GM18873 (cell line): ENCODE data around the gene FASTKD3.
A peak's percentile ranks its signal among the peaks of the same experiment; 100 is the strongest.
"Not testable (repeated sequence)": the region's sequence is repeated elsewhere in the genome, so short reads cannot be mapped to it uniquely, and the experiment has no call there.

Source experiments
- ATAC-seq: cut with Tn5 transposase; IDR thresholded peaks from one replicate; pipeline ENCODE4 v1.9.1; 2021; ENCODE audit warnings: mild to moderate bottlenecking, moderate library complexity, moderate number of reproducible peaks; ENCODE audit not compliant: unreplicated experiment, low FRiP score

FASTKD3 gene

GRCh38 chr5:7868773-7869473, at the start of gene FASTKD3, which contains the start of gene MTRR:
FASTKD3 (minus strand) TSS chr5:7869031; CDS start chr5:7868083, 948 bp downstream.
MTRR (plus strand) TSS chr5:7869148; CDS start chr5:7870795, 1,647 bp downstream.
- ATAC-seq = peak; percentile 93

GRCh38 chr5:7917130-7918123, 48.6 kb upstream of the FASTKD3 start:
- ATAC-seq = no peak

GRCh38 chr5:7916171-7916804, 47.5 kb upstream of the FASTKD3 start:
- ATAC-seq = no peak

- ATAC-seq = not testable (repeated sequence)
These were observed 42.6 kb upstream of the FASTKD3 start for GRCh38 chr5:7911429-7911771.

GRCh38 chr5:7910738-7911428, 42.1 kb upstream of the FASTKD3 start:
- ATAC-seq = no peak

GRCh38 chr5:7908317-7908716, 39.5 kb upstream of the FASTKD3 start:
- no peak for ATAC-seq

- ATAC-seq = no peak
These were observed 38.8 kb upstream of the FASTKD3 start for GRCh38 chr5:7907612-7908011.

GRCh38 chr5:7904170-7904569, 35.3 kb upstream of the FASTKD3 start:
- ATAC-seq = no peak

- ATAC-seq = no peak
These were observed 34.1 kb upstream of the FASTKD3 start for GRCh38 chr5:7902666-7903625.

GRCh38 chr5:7902201-7902600, 33.4 kb upstream of the FASTKD3 start:
- no peak for ATAC-seq

GRCh38 chr5:7897014-7897600, 28.3 kb upstream of the FASTKD3 start:
- no peak for ATAC-seq

- peak; percentile 100 for ATAC-seq
These were observed 26.0 kb upstream of the FASTKD3 start for GRCh38 chr5:7894860-7895259.

- ATAC-seq = no peak
These were observed 25.6 kb upstream of the FASTKD3 start for GRCh38 chr5:7894439-7894838.

GRCh38 chr5:7888901-7889300, 20.1 kb upstream of the FASTKD3 start:
- ATAC-seq = no peak

GRCh38 chr5:7886849-7887475, 18.1 kb upstream of the FASTKD3 start:
- ATAC-seq = no peak

GRCh38 chr5:7884491-7885267, 15.8 kb upstream of the FASTKD3 start:
- no peak for ATAC-seq

- no peak for ATAC-seq
These were observed 14.1 kb upstream of the FASTKD3 start for GRCh38 chr5:7882926-7883325.

GRCh38 chr5:7881816-7882215, 13.0 kb upstream of the FASTKD3 start:
- ATAC-seq = no peak
